ENCODE data around the gene TRIL.
A peak's percentile ranks its signal among the peaks of the same experiment; 100 is the strongest.

The TRIL gene

DNA sequence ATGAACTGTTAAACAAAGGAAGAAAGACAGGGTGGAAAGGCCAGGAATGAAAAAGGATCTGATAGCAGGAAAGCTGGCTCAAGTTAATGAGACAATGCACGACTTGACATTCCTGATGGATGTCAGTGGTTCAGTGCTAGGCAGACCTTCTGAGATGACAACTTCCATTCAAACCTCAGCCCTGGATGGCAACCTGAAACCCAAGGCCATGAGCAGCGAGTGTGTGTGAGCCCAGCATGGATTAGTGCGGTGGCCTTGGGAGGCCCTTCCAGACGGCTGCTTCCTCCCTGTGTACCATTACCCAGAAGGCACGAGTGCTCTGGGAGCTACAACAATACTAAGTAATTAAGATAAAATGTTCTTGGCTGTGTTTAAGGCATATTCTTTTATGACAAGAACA is 18.8 kb downstream of the TRIL start:
- DNase-seq: no peak

- no peak for DNase-seq
Measured at GRCh38 chr7:28937619-28938018, 20.5 kb downstream of the TRIL start.

- DNase-seq: peak; percentile 55
Measured at GRCh38 chr7:28937103-28937502, 21.0 kb downstream of the TRIL start.

DNA sequence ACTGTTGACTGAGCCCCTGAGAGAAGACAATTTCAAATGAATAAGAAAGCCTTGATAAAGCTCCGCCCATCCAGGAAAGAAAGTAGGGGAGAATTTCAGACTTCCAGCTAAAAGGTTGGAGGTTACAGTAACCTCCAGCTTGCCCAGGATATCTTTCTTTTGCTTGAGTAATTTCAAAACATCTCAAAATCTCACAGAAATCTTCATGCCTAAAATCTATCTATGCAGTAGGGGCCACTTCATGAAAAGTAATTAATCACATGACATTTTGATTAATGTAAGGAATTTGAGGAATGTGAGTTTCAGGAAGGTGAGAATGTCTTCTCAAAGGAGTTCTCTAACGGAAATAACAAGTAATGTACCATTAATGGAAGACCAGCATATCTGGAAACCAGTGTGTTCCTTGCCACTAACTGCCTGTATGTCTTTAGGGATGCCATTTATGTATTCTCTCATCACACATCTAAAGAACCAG is 24.2 kb downstream of the TRIL start:
- no peak for DNase-seq

GRCh38 chr7:28931565-28931964 is 26.6 kb downstream of the TRIL start:
- DNase-seq: no peak

DNA sequence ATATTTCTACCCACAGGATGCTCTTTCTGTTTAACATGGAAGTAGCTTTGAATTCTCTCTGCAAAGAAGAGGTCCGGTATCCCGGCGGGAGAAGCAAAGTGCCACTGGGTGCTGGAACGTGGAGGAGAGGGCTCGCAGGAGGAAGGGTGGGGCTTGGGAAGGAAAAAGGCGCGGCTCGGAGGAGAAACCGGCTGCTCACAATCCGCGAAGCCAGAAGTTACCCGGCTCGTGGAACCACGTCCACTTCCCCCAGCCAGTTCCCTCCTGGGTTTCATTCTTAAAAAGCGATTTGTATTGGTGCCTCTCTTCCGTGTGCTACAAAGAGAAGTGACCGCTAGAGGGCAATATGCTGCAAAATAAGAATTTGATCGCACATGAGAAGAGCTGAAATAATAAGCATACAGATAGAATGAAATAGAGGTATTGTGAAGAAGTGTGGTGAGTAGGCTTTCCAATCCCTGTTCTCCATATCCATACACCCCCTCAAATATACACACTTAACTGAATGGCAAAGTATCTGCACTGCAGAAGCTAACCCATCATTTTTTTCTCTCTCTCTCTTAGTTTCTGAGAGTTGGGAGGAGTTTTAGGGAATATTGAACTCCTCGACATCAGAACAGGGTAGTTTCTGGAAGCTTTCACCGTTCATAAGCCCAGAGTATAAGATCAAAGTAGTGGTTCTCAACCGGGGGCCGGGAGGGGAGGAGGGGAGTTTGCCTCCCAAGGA is 31.1 kb downstream of the TRIL start:
- peak; percentile 90 for DNase-seq

- DNase-seq: peak; percentile 72
Measured at GRCh38 chr7:28922624-28923331, 35.4 kb downstream of the TRIL start.

- peak; percentile 69 for DNase-seq
Measured at GRCh38 chr7:28921822-28922221, 36.3 kb downstream of the TRIL start.

DNA sequence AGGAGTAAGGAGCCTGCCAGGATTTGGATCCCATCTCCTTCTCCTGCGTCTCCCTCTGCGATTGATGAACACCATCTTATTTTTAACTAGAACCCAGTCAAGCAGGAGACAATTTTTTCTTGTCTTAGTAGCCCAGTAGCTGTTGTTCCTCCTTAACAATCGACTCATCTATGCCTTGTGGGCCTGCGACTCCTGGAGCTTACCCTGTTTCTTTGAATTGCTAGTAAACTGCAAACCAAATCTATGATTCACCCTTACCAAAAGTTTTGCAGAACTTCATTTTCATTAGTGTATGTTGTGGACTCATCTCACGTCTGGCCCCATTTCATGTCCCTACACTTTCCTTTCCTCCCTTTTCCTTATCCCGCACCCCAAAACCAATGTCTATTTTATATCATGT is 37.7 kb downstream of the TRIL start:
- DNase-seq: no peak

DNA sequence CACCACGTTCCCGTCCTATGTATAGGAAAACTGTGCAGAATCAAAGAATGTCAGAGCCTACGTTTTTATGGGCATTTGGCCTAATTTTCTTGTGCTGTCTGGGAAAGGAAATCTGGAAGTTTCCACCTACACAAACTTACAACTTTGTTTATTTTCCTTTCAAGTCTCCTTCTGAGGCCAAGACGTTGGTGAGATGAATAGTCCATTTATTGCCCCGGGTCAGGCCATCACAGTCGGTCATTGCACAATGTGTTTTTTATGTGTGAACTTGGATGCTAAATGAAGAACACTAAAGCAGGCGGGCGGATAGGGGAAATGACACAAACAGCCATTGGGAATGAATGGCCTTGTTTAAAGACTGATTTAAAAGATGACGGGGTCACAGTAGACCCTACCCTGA is 38.6 kb downstream of the TRIL start:
- no peak for DNase-seq

DNA sequence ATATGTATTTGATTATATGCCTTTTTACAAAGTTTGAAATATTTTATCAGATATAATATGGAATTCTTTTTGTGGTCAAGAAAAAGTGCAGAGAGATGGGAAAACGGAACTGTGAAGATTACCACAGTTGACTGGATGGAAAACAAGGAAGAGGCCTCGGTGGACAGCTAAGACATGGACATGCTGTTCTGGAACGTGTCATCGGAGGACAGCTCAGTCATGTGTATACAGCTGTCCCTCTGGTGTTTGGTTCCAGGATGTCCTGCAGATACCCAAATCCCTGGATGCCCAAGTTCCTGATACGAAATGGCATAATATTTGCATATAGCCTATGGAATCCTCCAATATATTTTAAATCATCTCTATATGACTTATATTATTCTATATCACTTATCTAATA is 49.4 kb downstream of the TRIL start:
- no peak for DNase-seq

- DNase-seq: no peak
Measured at GRCh38 chr7:28905464-28905863, 52.7 kb downstream of the TRIL start.

- DNase-seq: peak; percentile 34
Measured at GRCh38 chr7:28904578-28905048, 53.5 kb downstream of the TRIL start.

DNA sequence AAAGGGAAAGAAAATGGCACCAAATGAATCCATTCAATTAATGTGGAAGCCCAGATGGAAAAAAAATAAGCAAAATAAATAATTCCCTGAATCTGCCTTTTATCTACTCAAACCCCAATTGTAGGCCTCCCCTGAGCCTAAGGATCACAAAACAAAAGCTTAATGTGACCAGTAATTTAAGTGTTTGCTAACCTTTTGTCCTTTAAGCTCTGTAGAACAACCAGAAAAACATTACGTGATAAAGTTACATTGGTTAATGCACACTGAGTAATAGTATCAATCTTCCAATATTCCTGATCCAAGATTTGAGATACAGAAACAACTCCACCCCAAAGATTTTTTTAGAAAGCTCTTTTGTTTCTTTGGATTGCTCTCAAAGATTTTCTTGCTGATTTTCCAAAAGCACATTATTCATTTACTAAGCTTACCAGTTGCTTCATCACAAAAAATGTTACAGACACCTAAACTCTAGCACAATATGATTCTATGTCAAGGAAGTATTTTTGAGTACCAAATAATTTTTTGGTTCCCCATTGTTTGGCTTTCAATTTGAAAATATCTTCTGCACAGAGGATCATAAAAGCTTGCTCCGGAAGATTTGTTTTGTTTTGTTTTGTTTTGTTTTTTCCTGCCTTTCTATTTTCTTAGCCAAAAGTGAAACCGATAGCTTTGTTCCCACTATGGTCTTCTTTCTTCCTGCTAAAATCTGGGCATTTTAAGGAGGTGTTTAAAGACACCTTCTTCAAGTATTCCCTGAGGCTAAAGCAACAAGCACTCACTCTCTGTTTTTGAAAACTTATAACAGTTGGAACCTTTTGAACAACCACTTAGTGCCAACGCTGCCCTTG is 54.2 kb downstream of the TRIL start:
- no peak for DNase-seq

All from fibroblast of upper back skin (primary cell).